ENCODE data around the gene TRPM7.
"Not testable (repeated sequence)": the region's sequence is repeated elsewhere in the genome, so short reads cannot be mapped to it uniquely, and the experiment has no call there.

Gene TRPM7

GRCh38 chr15:50616960-50617359 lies 69.6 kb downstream of the TRPM7 start:
- H3K4me1 ChIP-seq (ENCODE audit: control insufficient read depth, insufficient read depth, low read length); DNase-seq (ENCODE audit: low read depth); H3K9ac ChIP-seq (ENCODE audit: low read length); H3K27me3 ChIP-seq (replicated peaks; ENCODE audit: control insufficient read depth, insufficient read depth, low read length); H3K9me3 ChIP-seq (ENCODE audit: control insufficient read depth, low read length); H3K4me3 ChIP-seq (ENCODE audit: low read length): not testable (repeated sequence)
- H3K36me3 ChIP-seq (ENCODE audit: control insufficient read depth, insufficient read depth, low read length, severe bottlenecking) = peaks cover 62% of the 10 kb centered on the region

GRCh38 chr15:50616554-50616953 lies 70.0 kb downstream of the TRPM7 start:
- not testable (repeated sequence) for H3K27me3 ChIP-seq (replicated peaks; ENCODE audit: control insufficient read depth, insufficient read depth, low read length); H3K9ac ChIP-seq (ENCODE audit: low read length); H3K9me3 ChIP-seq (ENCODE audit: control insufficient read depth, low read length); H3K4me1 ChIP-seq (ENCODE audit: control insufficient read depth, insufficient read depth, low read length); H3K4me3 ChIP-seq (ENCODE audit: low read length); DNase-seq (ENCODE audit: low read depth)
- H3K36me3 ChIP-seq (ENCODE audit: control insufficient read depth, insufficient read depth, low read length, severe bottlenecking) = peaks cover 63% of the 10 kb centered on the region

GRCh38 chr15:50613600-50613999 lies 73.0 kb downstream of the TRPM7 start:
- Histone ChIP-seq H3K27me3 (replicated peaks; ENCODE audit: control insufficient read depth, insufficient read depth, low read length) (no peaks in the 10 kb centered on the region), H3K4me1 (ENCODE audit: control insufficient read depth, insufficient read depth, low read length) (peaks cover 10% of the 10 kb centered on the region), H3K9me3 (ENCODE audit: control insufficient read depth, low read length) (no peaks in the 10 kb centered on the region), H3K4me3 (ENCODE audit: low read length) (no peak overlapping the region), H3K36me3 (ENCODE audit: control insufficient read depth, insufficient read depth, low read length, severe bottlenecking) (peaks cover 67% of the 10 kb centered on the region), H3K9ac (ENCODE audit: low read length) (no peak overlapping the region)
- DNase-seq (ENCODE audit: low read depth) = peak; percentile 27

GRCh38 chr15:50607129-50607528 lies 79.5 kb downstream of the TRPM7 start:
- Histone ChIP-seq H3K36me3 (ENCODE audit: control insufficient read depth, insufficient read depth, low read length, severe bottlenecking) (peaks cover 89% of the 10 kb centered on the region), H3K4me3 (ENCODE audit: low read length) (no peak overlapping the region), H3K27me3 (replicated peaks; ENCODE audit: control insufficient read depth, insufficient read depth, low read length) (no peaks in the 10 kb centered on the region), H3K9me3 (ENCODE audit: control insufficient read depth, low read length) (no peaks in the 10 kb centered on the region), H3K9ac (ENCODE audit: low read length) (no peak overlapping the region), H3K4me1 (ENCODE audit: control insufficient read depth, insufficient read depth, low read length) (peaks cover 10% of the 10 kb centered on the region)
- no peak for DNase-seq (ENCODE audit: low read depth)

- Histone ChIP-seq H3K4me1 (ENCODE audit: control insufficient read depth, insufficient read depth, low read length) (peaks cover 4% of the 10 kb centered on the region), H3K36me3 (ENCODE audit: control insufficient read depth, insufficient read depth, low read length, severe bottlenecking) (peaks cover 79% of the 10 kb centered on the region), H3K27me3 (replicated peaks; ENCODE audit: control insufficient read depth, insufficient read depth, low read length) (no peaks in the 10 kb centered on the region), H3K9ac (ENCODE audit: low read length) (no peak overlapping the region), H3K4me3 (ENCODE audit: low read length) (no peak overlapping the region), H3K9me3 (ENCODE audit: control insufficient read depth, low read length) (no peaks in the 10 kb centered on the region)
- DNase-seq (ENCODE audit: low read depth) = no peak
These were observed 81.1 kb downstream of the TRPM7 start for GRCh38 chr15:50605462-50605861.

GRCh38 chr15:50602028-50602427 lies 84.6 kb downstream of the TRPM7 start:
- H3K9ac ChIP-seq (ENCODE audit: low read length); H3K4me1 ChIP-seq (ENCODE audit: control insufficient read depth, insufficient read depth, low read length); H3K4me3 ChIP-seq (ENCODE audit: low read length); DNase-seq (ENCODE audit: low read depth); H3K9me3 ChIP-seq (ENCODE audit: control insufficient read depth, low read length); H3K27me3 ChIP-seq (replicated peaks; ENCODE audit: control insufficient read depth, insufficient read depth, low read length): not testable (repeated sequence)
- peaks cover 74% of the 10 kb centered on the region for H3K36me3 ChIP-seq (ENCODE audit: control insufficient read depth, insufficient read depth, low read length, severe bottlenecking)

GRCh38 chr15:50594311-50594710 lies 92.3 kb downstream of the TRPM7 start:
- Histone ChIP-seq H3K9me3 (ENCODE audit: control insufficient read depth, low read length) (no peaks in the 10 kb centered on the region), H3K36me3 (ENCODE audit: control insufficient read depth, insufficient read depth, low read length, severe bottlenecking) (peaks cover 94% of the 10 kb centered on the region), H3K9ac (ENCODE audit: low read length) (no peak overlapping the region), H3K4me1 (ENCODE audit: control insufficient read depth, insufficient read depth, low read length) (no peaks in the 10 kb centered on the region), H3K4me3 (ENCODE audit: low read length) (no peak overlapping the region), H3K27me3 (replicated peaks; ENCODE audit: control insufficient read depth, insufficient read depth, low read length) (no peaks in the 10 kb centered on the region)
- no peak for DNase-seq (ENCODE audit: low read depth)

- Histone ChIP-seq H3K4me3 (ENCODE audit: low read length) (no peak overlapping the region), H3K9ac (ENCODE audit: low read length) (no peak overlapping the region), H3K9me3 (ENCODE audit: control insufficient read depth, low read length) (no peaks in the 10 kb centered on the region), H3K4me1 (ENCODE audit: control insufficient read depth, insufficient read depth, low read length) (no peaks in the 10 kb centered on the region), H3K36me3 (ENCODE audit: control insufficient read depth, insufficient read depth, low read length, severe bottlenecking) (peaks cover 94% of the 10 kb centered on the region), H3K27me3 (replicated peaks; ENCODE audit: control insufficient read depth, insufficient read depth, low read length) (no peaks in the 10 kb centered on the region)
- DNase-seq (ENCODE audit: low read depth) = no peak
These were observed 92.8 kb downstream of the TRPM7 start for GRCh38 chr15:50593761-50594160.

GRCh38 chr15:50590288-50590687 lies 96.3 kb downstream of the TRPM7 start:
- H3K36me3 ChIP-seq (ENCODE audit: control insufficient read depth, insufficient read depth, low read length, severe bottlenecking) = peaks cover 99% of the 10 kb centered on the region
- no peaks in the 10 kb centered on the region for H3K9me3 ChIP-seq (ENCODE audit: control insufficient read depth, low read length)
- no peak overlapping the region for H3K4me3 ChIP-seq (ENCODE audit: low read length)
- no peaks in the 10 kb centered on the region for H3K4me1 ChIP-seq (ENCODE audit: control insufficient read depth, insufficient read depth, low read length)
- H3K9ac ChIP-seq (ENCODE audit: low read length) = no peak overlapping the region
- no peak for DNase-seq (ENCODE audit: low read depth)
- H3K27me3 ChIP-seq (replicated peaks; ENCODE audit: control insufficient read depth, insufficient read depth, low read length) = no peaks in the 10 kb centered on the region

- H3K4me1 ChIP-seq (ENCODE audit: control insufficient read depth, insufficient read depth, low read length) = peaks cover 10% of the 10 kb centered on the region
- H3K9me3 ChIP-seq (ENCODE audit: control insufficient read depth, low read length) = no peaks in the 10 kb centered on the region
- DNase-seq (ENCODE audit: low read depth) = no peak
- H3K9ac ChIP-seq (ENCODE audit: low read length) = no peak overlapping the region
- H3K4me3 ChIP-seq (ENCODE audit: low read length) = no peak overlapping the region
- H3K27me3 ChIP-seq (replicated peaks; ENCODE audit: control insufficient read depth, insufficient read depth, low read length) = no peaks in the 10 kb centered on the region
- peaks cover 90% of the 10 kb centered on the region for H3K36me3 ChIP-seq (ENCODE audit: control insufficient read depth, insufficient read depth, low read length, severe bottlenecking)
These were observed 109.1 kb downstream of the TRPM7 start for GRCh38 chr15:50577492-50577891.

GRCh38 chr15:50576166-50576565 lies 110.4 kb downstream of the TRPM7 start:
- Histone ChIP-seq H3K36me3 (ENCODE audit: control insufficient read depth, insufficient read depth, low read length, severe bottlenecking) (peaks cover 92% of the 10 kb centered on the region), H3K27me3 (replicated peaks; ENCODE audit: control insufficient read depth, insufficient read depth, low read length) (no peaks in the 10 kb centered on the region), H3K9ac (ENCODE audit: low read length) (no peak overlapping the region)

GRCh38 chr15:50573842-50574241 lies 112.8 kb downstream of the TRPM7 start:
- not testable (repeated sequence) for H3K27me3 ChIP-seq (replicated peaks; ENCODE audit: control insufficient read depth, insufficient read depth, low read length); DNase-seq (ENCODE audit: low read depth); H3K4me3 ChIP-seq (ENCODE audit: low read length); H3K9me3 ChIP-seq (ENCODE audit: control insufficient read depth, low read length); H3K9ac ChIP-seq (ENCODE audit: low read length)
- Histone ChIP-seq H3K36me3 (ENCODE audit: control insufficient read depth, insufficient read depth, low read length, severe bottlenecking) (peaks cover 92% of the 10 kb centered on the region), H3K4me1 (ENCODE audit: control insufficient read depth, insufficient read depth, low read length) (peaks cover 10% of the 10 kb centered on the region)

More at GRCh38 chr15:50576166-50576565, 110.4 kb downstream of the TRPM7 start:
- Histone ChIP-seq H3K4me3 (ENCODE audit: low read length) (no peak overlapping the region), H3K9me3 (ENCODE audit: control insufficient read depth, low read length) (no peaks in the 10 kb centered on the region), H3K4me1 (ENCODE audit: control insufficient read depth, insufficient read depth, low read length) (peaks cover 10% of the 10 kb centered on the region)
- no peak for DNase-seq (ENCODE audit: low read depth)

Measured in adipocyte (in vitro differentiated cells).